ENCODE results near the gene UMOD. TPM values are rescaled to one million over a fixed set of nuclear protein-coding genes. Genes with fewer than 3 reads are reported as not detected.

Gene UMOD
- total and polyA plus RNA-seq, 2 donors (not counting 3 experiments of a cell fraction or from before 2014, with no cell fraction given), result not detected

GRCh38 chr16:20363191-20363590 is 10.7 kb upstream of the UMOD start:
- intact Hi-C loops (cut with micrococcal nuclease), result no loop called here
- Histone ChIP-seq H3K4me2 (ENCODE audit: insufficient read depth, low read length) (no peak overlapping the region), H3K9me1 (replicated peaks; ENCODE audit: control insufficient read depth, extremely low read depth, insufficient read depth, low read length) (no peaks in the 10 kb centered on the region), H3K9me3 (replicated peaks; ENCODE audit: control insufficient read depth, insufficient read depth, low read length) (no peaks in the 10 kb centered on the region), H4K20me1 (replicated peaks; ENCODE audit: control insufficient read depth, extremely low read depth, insufficient read depth, low read length) (no peaks in the 10 kb centered on the region), H3K9ac (replicated peaks; ENCODE audit: extremely low read depth, insufficient read depth, low read length) (no peak overlapping the region), H3K4me1 (ENCODE audit: control insufficient read depth, extremely low read depth, insufficient read depth, low read length) (no peaks in the 10 kb centered on the region), H3K36me3 (ENCODE audit: control insufficient read depth in 2 of 2, extremely low read depth in 1 of 2, insufficient read depth in 2 of 2, low read length in 2 of 2) (no peaks in the 10 kb centered on the region), H3K79me2 (ENCODE audit: control insufficient read depth, insufficient read depth, low read length) (no peaks in the 10 kb centered on the region), H3K27me3 (ENCODE audit: control insufficient read depth in 2 of 2, insufficient read depth in 2 of 2, low read length in 2 of 2) (no peaks in the 10 kb centered on the region), H2AFZ (ENCODE audit: low read depth, low read length) (no peak overlapping the region), H3K4me3 (replicated peaks in 1 of 3; ENCODE audit: insufficient read depth in 1 of 3, low read depth in 1 of 3, low read length in 3 of 3) (no peak overlapping the region), H3K27ac (ENCODE audit: insufficient read depth, low read depth, low read length) (no peak overlapping the region)
- DNase-seq (ENCODE audit: low read depth, low spot score), result no peak
- dilution Hi-C loops (cut with MboI; ENCODE audit: extremely low pct_ligation_motif_present, low sequenced_read_pairs), result no loop called here
- TF ChIP-seq JUN (IDR thresholded peaks at IDR 0.05; ENCODE audit: borderline replicate concordance, insufficient read depth, insufficient read length, low read depth) (no peak), POLR2A (IDR thresholded peaks at IDR 0.05; ENCODE audit: low read depth, low read length) (no peak), MYC (IDR thresholded peaks at IDR 0.05; ENCODE audit: low read depth, low read length) (no peak), CTCF (IDR thresholded peaks at IDR 0.05; ENCODE audit: extremely low read depth in 1 of 2, insufficient read depth in 1 of 2, low read depth in 1 of 2, low read length in 2 of 2) (no peak), POLR2AphosphoS5 (IDR thresholded peaks at IDR 0.05; ENCODE audit: insufficient read depth, low read depth, low read length) (no peak), FOS (IDR thresholded peaks at IDR 0.05; ENCODE audit: borderline replicate concordance, insufficient read depth, low read length) (no peak), GATA2 (IDR thresholded peaks at IDR 0.05; ENCODE audit: insufficient read depth, insufficient read length, low read depth, low read length) (no peak), MAX (IDR thresholded peaks at IDR 0.05; ENCODE audit: insufficient read depth, insufficient read length) (no peak), EZH2 (IDR thresholded peaks at IDR 0.05; ENCODE audit: borderline replicate concordance, low read depth, low read length, severe bottlenecking) (no peak)
- ChIA-PET POLR2A (no interaction called here), CTCF (interaction anchor here (0.6 to 1.7 kb wide), 2 partner anchors 13 to 1269 kb away, joined by 3 to 5 read pairs; no protein-coding TSS in a partner anchor)
- FAIRE-seq, result no peak
- no TSS peak for BruUV-seq (replicated peaks)
